ENCODE results near the gene MEIKIN.

Gene MEIKIN

DNA sequence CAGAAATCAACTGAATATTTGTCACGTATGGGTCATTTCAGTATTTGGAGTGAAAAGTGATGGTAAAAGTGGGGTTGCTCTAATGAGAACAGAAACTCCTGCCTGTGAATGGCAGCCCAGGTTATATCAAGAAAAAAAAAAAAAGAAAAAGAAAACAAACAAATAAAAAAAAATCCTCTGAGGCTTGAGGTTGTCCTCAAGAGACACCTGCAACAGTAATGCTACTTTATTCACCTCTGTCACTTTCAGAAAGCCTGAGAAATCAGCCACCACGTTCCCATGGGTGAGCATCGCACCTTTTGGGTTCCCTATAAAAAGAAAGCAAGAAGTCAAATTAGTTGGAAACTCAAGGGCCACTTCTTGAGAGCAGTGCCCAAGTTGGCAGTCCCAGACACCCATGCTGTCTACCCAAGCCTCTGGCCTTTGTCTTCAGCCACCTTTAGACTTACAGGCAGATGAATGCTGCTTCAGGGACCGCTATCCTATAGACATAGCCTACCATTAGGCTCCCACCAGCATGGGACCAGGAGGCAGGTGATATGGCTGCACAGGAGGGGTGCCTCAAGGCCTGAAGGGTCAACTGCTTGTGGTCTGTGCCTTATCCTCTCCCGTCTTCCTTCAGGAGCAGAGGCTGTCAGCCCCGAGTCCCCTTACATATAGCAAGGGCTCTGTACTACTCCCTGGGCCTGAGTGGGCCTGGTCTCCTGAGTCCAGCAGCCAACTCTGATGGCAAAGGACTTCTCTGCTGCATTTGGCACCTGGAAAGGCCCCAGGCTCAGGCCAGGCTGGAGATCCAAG, 31.1 kb upstream of the MEIKIN start:
- H4K20me1 ChIP-seq (ENCODE audit: insufficient read depth), result no peaks in the 10 kb centered on the region
- H3K27ac ChIP-seq, result no peak overlapping the region
- H3K27me3 ChIP-seq (ENCODE audit: insufficient read depth, low read depth), result no peaks in the 10 kb centered on the region
- no peaks in the 10 kb centered on the region for H3K4me1 ChIP-seq (ENCODE audit: low read depth, poor library complexity, severe bottlenecking)
- no peak overlapping the region for H3K4me3 ChIP-seq (IDR thresholded peaks at IDR 0.05; ENCODE audit: insufficient read depth, low read depth, low read length)
- TF ChIP-seq, protein P1, sequence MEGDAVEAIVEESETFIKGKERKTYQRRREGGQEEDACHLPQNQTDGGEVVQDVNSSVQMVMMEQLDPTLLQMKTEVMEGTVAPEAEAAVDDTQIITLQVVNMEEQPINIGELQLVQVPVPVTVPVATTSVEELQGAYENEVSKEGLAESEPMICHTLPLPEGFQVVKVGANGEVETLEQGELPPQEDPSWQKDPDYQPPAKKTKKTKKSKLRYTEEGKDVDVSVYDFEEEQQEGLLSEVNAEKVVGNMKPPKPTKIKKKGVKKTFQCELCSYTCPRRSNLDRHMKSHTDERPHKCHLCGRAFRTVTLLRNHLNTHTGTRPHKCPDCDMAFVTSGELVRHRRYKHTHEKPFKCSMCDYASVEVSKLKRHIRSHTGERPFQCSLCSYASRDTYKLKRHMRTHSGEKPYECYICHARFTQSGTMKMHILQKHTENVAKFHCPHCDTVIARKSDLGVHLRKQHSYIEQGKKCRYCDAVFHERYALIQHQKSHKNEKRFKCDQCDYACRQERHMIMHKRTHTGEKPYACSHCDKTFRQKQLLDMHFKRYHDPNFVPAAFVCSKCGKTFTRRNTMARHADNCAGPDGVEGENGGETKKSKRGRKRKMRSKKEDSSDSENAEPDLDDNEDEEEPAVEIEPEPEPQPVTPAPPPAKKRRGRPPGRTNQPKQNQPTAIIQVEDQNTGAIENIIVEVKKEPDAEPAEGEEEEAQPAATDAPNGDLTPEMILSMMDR (conservative IDR thresholded peaks at IDR 0.05; ENCODE audit: low read depth, low read length), result no peak
- no peaks in the 10 kb centered on the region for H3K36me3 ChIP-seq (ENCODE audit: insufficient read depth)
- H3K4me2 ChIP-seq, result no peak overlapping the region
- no peak overlapping the region for H3K9ac ChIP-seq
- no peaks in the 10 kb centered on the region for H3K79me2 ChIP-seq (ENCODE audit: insufficient read depth, low read depth)
- H2AFZ ChIP-seq (ENCODE audit: low read depth), result no peak overlapping the region

DNA sequence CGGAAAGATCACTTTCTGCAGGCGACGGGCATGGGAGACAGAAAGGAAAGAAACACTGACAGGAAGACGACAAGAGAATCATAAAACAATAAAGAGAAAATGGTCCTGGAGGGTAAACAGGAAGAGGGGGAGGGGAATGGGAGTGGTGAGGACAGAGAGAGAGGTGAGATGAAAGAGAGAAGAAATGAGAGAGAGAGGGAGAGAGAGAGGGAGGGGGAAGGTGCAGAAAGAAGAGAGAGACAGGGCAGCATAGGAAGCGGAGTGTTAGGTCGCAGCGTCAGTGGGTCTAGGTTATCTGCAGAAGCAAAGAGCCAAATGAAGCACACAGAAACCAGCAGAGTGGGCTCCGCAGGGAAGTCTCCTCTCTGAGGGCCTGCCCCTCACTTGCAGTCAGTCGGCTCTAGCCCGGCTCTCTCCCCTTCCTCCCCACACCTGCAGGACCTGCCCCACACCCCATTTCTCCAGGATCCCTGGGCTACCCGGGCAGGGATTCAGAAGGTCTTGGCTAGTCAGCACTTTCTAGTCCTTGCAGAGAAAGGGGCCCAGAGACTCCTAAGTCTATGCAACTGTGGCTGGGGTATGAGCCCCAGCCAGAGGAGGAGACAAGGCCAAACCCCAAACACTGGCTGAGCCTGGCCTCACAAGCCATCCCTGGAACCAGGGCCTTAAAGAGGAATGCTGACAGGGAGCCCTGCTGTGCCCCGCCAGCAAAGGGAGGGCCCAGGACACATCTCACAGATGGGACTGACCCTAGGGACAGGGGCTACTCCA, 29.7 kb upstream of the MEIKIN start:
- no peak overlapping the region for H3K4me2 ChIP-seq
- TF ChIP-seq, protein P1 (conservative IDR thresholded peaks at IDR 0.05; ENCODE audit: low read depth, low read length), result no peak

DNA sequence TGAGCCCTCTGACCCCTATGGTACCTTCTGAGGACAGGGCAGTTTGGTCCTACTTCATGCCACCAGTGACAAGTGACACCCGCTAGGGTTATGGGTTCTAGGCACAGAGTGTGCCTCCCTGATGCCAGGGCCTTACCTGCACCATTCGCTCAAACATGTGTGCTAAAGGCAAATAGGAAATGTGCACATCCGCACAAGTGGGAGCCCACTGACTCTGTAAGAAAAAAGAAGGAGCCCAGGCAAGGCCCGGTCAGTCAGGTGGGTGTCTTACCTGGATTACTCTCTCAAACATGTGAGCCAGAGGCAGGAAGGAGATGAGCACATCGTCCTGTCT, 29.1 kb upstream of the MEIKIN start:
- H3K27ac ChIP-seq, result no peak overlapping the region
- H3K27me3 ChIP-seq (ENCODE audit: insufficient read depth, low read depth), result no peaks in the 10 kb centered on the region
- H3K79me2 ChIP-seq (ENCODE audit: insufficient read depth, low read depth), result no peaks in the 10 kb centered on the region
- no peaks in the 10 kb centered on the region for H3K36me3 ChIP-seq (ENCODE audit: insufficient read depth)
- H3K9ac ChIP-seq, result no peak overlapping the region
- H3K4me2 ChIP-seq, result no peak overlapping the region
- no peaks in the 10 kb centered on the region for H4K20me1 ChIP-seq (ENCODE audit: insufficient read depth)
- no peaks in the 10 kb centered on the region for H3K4me1 ChIP-seq (ENCODE audit: low read depth, poor library complexity, severe bottlenecking)
- TF ChIP-seq, protein P1 (conservative IDR thresholded peaks at IDR 0.05; ENCODE audit: low read depth, low read length), result no peak
- H3K4me3 ChIP-seq (IDR thresholded peaks at IDR 0.05; ENCODE audit: insufficient read depth, low read depth, low read length), result no peak overlapping the region
- no peak overlapping the region for H2AFZ ChIP-seq (ENCODE audit: low read depth)

More for the DNA sequence above, 29.7 kb upstream of the MEIKIN start:
- Histone ChIP-seq H4K20me1 (ENCODE audit: insufficient read depth) (no peaks in the 10 kb centered on the region), H3K27ac (no peak overlapping the region), H3K27me3 (ENCODE audit: insufficient read depth, low read depth) (no peaks in the 10 kb centered on the region), H2AFZ (ENCODE audit: low read depth) (no peak overlapping the region), H3K9ac (no peak overlapping the region), H3K4me1 (ENCODE audit: low read depth, poor library complexity, severe bottlenecking) (no peaks in the 10 kb centered on the region), H3K36me3 (ENCODE audit: insufficient read depth) (no peaks in the 10 kb centered on the region), H3K79me2 (ENCODE audit: insufficient read depth, low read depth) (no peaks in the 10 kb centered on the region), H3K4me3 (IDR thresholded peaks at IDR 0.05; ENCODE audit: insufficient read depth, low read depth, low read length) (no peak overlapping the region)

DNA sequence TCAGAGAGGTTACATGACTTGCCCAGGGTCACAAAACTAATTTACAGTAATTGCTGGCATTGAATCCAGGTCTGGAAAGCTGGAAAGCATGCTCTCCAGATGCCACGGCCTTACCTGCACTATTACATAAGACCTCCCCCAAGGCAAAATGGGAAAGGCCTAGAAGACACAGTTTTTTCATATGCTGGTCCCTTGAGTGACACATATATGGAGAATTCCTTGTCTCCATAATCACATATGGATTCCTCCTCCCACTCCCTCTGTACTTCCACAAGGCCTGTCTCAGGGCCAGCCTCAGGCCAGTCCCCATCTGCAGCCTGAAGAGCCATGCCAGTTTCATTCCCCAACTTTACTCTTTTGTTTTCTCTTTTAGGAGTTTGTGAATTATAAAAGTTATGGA, 28.6 kb upstream of the MEIKIN start:
- Histone ChIP-seq H3K36me3 (ENCODE audit: insufficient read depth) (no peaks in the 10 kb centered on the region), H3K4me2 (no peak overlapping the region), H3K27ac (no peak overlapping the region), H4K20me1 (ENCODE audit: insufficient read depth) (no peaks in the 10 kb centered on the region), H2AFZ (ENCODE audit: low read depth) (no peak overlapping the region), H3K79me2 (ENCODE audit: insufficient read depth, low read depth) (no peaks in the 10 kb centered on the region), H3K27me3 (ENCODE audit: insufficient read depth, low read depth) (no peaks in the 10 kb centered on the region), H3K4me3 (IDR thresholded peaks at IDR 0.05; ENCODE audit: insufficient read depth, low read depth, low read length) (no peak overlapping the region), H3K9ac (no peak overlapping the region), H3K4me1 (ENCODE audit: low read depth, poor library complexity, severe bottlenecking) (no peaks in the 10 kb centered on the region)
- TF ChIP-seq, protein P1 (conservative IDR thresholded peaks at IDR 0.05; ENCODE audit: low read depth, low read length), result no peak
